H9 (cell line): ENCODE measurements around the gene ITPR2. TPM values are rescaled to one million over a fixed set of nuclear protein-coding genes. Genes with fewer than 3 reads are reported as not detected.
"Not testable (repeated sequence)": the region's sequence is repeated elsewhere in the genome, so short reads cannot be mapped to it uniquely, and the experiment has no call there.

ENCODE experiments used
- DNase-seq: peaks from one replicate; pipeline ENCODE4 v3.0.0-alpha.2; 2017
- H2AFZ ChIP-seq: one replicate; pipeline ENCODE4 v1.6.1; 2013; ENCODE audit warnings: mild to moderate bottlenecking, low read length, control low read depth, moderate library complexity
- H2AK5ac ChIP-seq: 2 replicates; pipeline ENCODE4 v1.6.1; 2013; ENCODE audit warnings: low read length, control low read depth, mixed read lengths; ENCODE audit not compliant: insufficient read length
- H2BK120ac ChIP-seq: one replicate; pipeline ENCODE4 v1.6.1; 2013; ENCODE audit warnings: low read depth, mild to moderate bottlenecking, low read length, control low read depth, inconsistent platforms; ENCODE audit not compliant: poor library complexity, severe bottlenecking
- H2BK12ac ChIP-seq: 2 replicates; pipeline ENCODE4 v1.6.1; 2013; ENCODE audit warnings: low read length, control low read depth, mixed read lengths, low read depth; ENCODE audit not compliant: insufficient read length
- H2BK15ac ChIP-seq: 2 replicates; pipeline ENCODE4 v1.6.1; 2013; ENCODE audit warnings: low read depth, low read length, control low read depth
- H2BK20ac ChIP-seq: one replicate; pipeline ENCODE4 v1.6.1; 2013; ENCODE audit warnings: low read depth, mild to moderate bottlenecking, low read length, control low read depth, inconsistent platforms; ENCODE audit not compliant: poor library complexity, severe bottlenecking
- H2BK5ac ChIP-seq: 2 replicates; pipeline ENCODE4 v1.6.1; 2013; ENCODE audit warnings: low read length, control low read depth, mixed read lengths; ENCODE audit not compliant: insufficient read length
- H3K14ac ChIP-seq: 2 replicates; pipeline ENCODE4 v1.6.1; 2013; ENCODE audit warnings: low read length, control low read depth; ENCODE audit not compliant: insufficient read depth
- H3K18ac ChIP-seq: 2 replicates; pipeline ENCODE4 v1.6.1; 2013; ENCODE audit warnings: low read depth, mild to moderate bottlenecking, mixed read lengths, low read length, control low read depth; ENCODE audit not compliant: insufficient read length
- H3K23ac ChIP-seq: 2 replicates; pipeline ENCODE4 v1.6.1; 2013; ENCODE audit warnings: low read length, control low read depth, mixed read lengths, low read depth; ENCODE audit not compliant: insufficient read length
- H3K23me2 ChIP-seq: 2 replicates; pipeline ENCODE4 v1.6.1; 2013; ENCODE audit warnings: low read depth, mild to moderate bottlenecking, mixed read lengths, low read length, control low read depth; ENCODE audit not compliant: insufficient read length, poor library complexity, severe bottlenecking
- H3K27ac ChIP-seq: 2 replicates; pipeline ENCODE4 v1.5.1; 2013; ENCODE audit warnings: low read length, control low read depth, mixed read lengths, low read depth; ENCODE audit not compliant: insufficient read length
- H3K27me3 ChIP-seq: 2 replicates; pipeline ENCODE4 v1.6.1; 2013; ENCODE audit warnings: low read length, control low read depth, inconsistent platforms; ENCODE audit not compliant: insufficient read depth
- H3K4ac ChIP-seq: 2 replicates; pipeline ENCODE4 v1.6.1; 2013; ENCODE audit warnings: low read depth, mild to moderate bottlenecking, control low read depth, inconsistent platforms, low read length, moderate library complexity
- H3K4me1 ChIP-seq: 2 replicates; pipeline ENCODE4 v1.6.1; 2013; ENCODE audit warnings: low read length, control low read depth, inconsistent platforms; ENCODE audit not compliant: insufficient read depth
- H3K4me2 ChIP-seq: 2 replicates; pipeline ENCODE4 v1.6.1; 2013; ENCODE audit warnings: low read length, control low read depth, mixed read lengths; ENCODE audit not compliant: insufficient read length, insufficient read depth
- H3K56ac ChIP-seq: 2 replicates; pipeline ENCODE4 v1.6.1; 2013; ENCODE audit warnings: low read depth, mild to moderate bottlenecking, mixed read lengths, low read length, control low read depth; ENCODE audit not compliant: insufficient read length
- H3K79me1 ChIP-seq: 2 replicates; pipeline ENCODE4 v1.6.1; 2013; ENCODE audit warnings: low read depth, mild to moderate bottlenecking, moderate library complexity, low read length, control low read depth, inconsistent platforms; ENCODE audit not compliant: insufficient read depth, poor library complexity, severe bottlenecking
- H3K79me2 ChIP-seq: 2 replicates; pipeline ENCODE4 v1.6.1; 2013; ENCODE audit warnings: low read length, control low read depth, inconsistent platforms; ENCODE audit not compliant: insufficient read depth
- H3K9ac ChIP-seq: 2 replicates; pipeline ENCODE4 v1.6.1; 2013; ENCODE audit warnings: low read length, control low read depth, mixed read lengths; ENCODE audit not compliant: insufficient read length; ENCODE audit errors: extremely low read depth
- H3K9me3 ChIP-seq: one replicate; pipeline ENCODE4 v1.6.1; 2013; ENCODE audit warnings: low read depth, low read length, inconsistent platforms; ENCODE audit not compliant: control insufficient read depth
- H3T11ph ChIP-seq: one replicate; pipeline ENCODE4 v1.6.1; 2013; ENCODE audit warnings: mild to moderate bottlenecking, low read length, control low read depth, inconsistent platforms
- H4K20me1 ChIP-seq: one replicate; pipeline ENCODE4 v1.6.1; 2013; ENCODE audit not compliant: control insufficient read depth, insufficient read length, insufficient read depth
- H4K5ac ChIP-seq: 2 replicates; pipeline ENCODE4 v1.6.1; 2013; ENCODE audit warnings: low read depth, mild to moderate bottlenecking, mixed read lengths, low read length, control low read depth; ENCODE audit not compliant: insufficient read length
- H4K8ac ChIP-seq: replicated peaks from 2 replicates; pipeline ENCODE4 v1.6.1; 2013; ENCODE audit warnings: low read length, control low read depth, mixed read lengths, low read depth; ENCODE audit not compliant: insufficient read length
- H4K91ac ChIP-seq: 2 replicates; pipeline ENCODE4 v1.6.1; 2013; ENCODE audit warnings: low read depth, mild to moderate bottlenecking, moderate library complexity, mixed read lengths, low read length, control low read depth; ENCODE audit not compliant: insufficient read length
- H3K27ac Mint-ChIP-seq, 3 experiments: 2 replicates in 2 of 3; 3 replicates in 1 of 3; pipeline ENCODE4 v1.8.0; 2020 to 2021; ENCODE audit warnings: mixed read lengths in 3 of 3, mild to moderate bottlenecking in 1 of 3, moderate library complexity in 1 of 3
- H3K27me3 Mint-ChIP-seq: 2 replicates; pipeline ENCODE4 v1.8.0; 2021; ENCODE audit warnings: low read depth, mild to moderate bottlenecking, moderate library complexity, mixed read lengths
- H3K36me3 Mint-ChIP-seq, 3 experiments: 2 replicates in 2 of 3; 3 replicates in 1 of 3; pipeline ENCODE4 v1.8.0; 2020 to 2021; ENCODE audit warnings: low read depth in 3 of 3, mixed read lengths in 3 of 3; ENCODE audit not compliant: insufficient read depth in 1 of 3
- H3K4me1 Mint-ChIP-seq, 2 experiments: 2 replicates each; pipeline ENCODE4 v1.8.0; 2020; ENCODE audit warnings: mixed read lengths in 2 of 2
- H3K4me3 Mint-ChIP-seq, 2 experiments: 2 replicates in 1 of 2; 3 replicates in 1 of 2; pipeline ENCODE4 v1.8.0; 2020 to 2021; ENCODE audit warnings: mild to moderate bottlenecking in 2 of 2, mixed read lengths in 2 of 2, moderate library complexity in 1 of 2
- H3K9me3 Mint-ChIP-seq, 2 experiments: 2 replicates in 1 of 2; 3 replicates in 1 of 2; pipeline ENCODE4 v1.8.0; 2020; ENCODE audit warnings: mild to moderate bottlenecking in 2 of 2, mixed read lengths in 2 of 2, moderate library complexity in 1 of 2
- CTCF ChIP-seq: fragments of 200-600 bp; sonication (generic); conservative IDR thresholded peaks from 3 replicates; pipeline ENCODE4 v1.8.0; 2021; ENCODE audit warnings: antibody characterized with exemption, mild to moderate bottlenecking
- whole genome bisulfite sequencing: extraction: QIAGEN DNeasy Blood & Tissue Kit; methylation state at CpG from one replicate; pipeline ENCODE4 v1.1.7; 2013; ENCODE audit warnings: missing lambda C conversion rate, low lambda C conversion rate, mixed read lengths; ENCODE audit not compliant: insufficient read length; ENCODE audit errors: extremely low coverage; 5-methylcytosine and 5-hydroxymethylcytosine counted together
- total RNA-seq: library from RNA; stranded (reverse); gene quantifications from 2 replicates; pipeline ENCODE4 v1.2.1, GENCODE V29; 2021

The ITPR2 gene
- total RNA-seq, 1 experiment from 2014 or later: 14.8 TPM

GRCh38 chr12:26678697-26679660 is 154.0 kb downstream of the ITPR2 start:
- no peak overlapping the region for H2BK20ac ChIP-seq
- H2BK5ac ChIP-seq: no peak overlapping the region
- H3K9ac ChIP-seq: no peak overlapping the region
- no peak overlapping the region for H4K91ac ChIP-seq
- H3K79me1 ChIP-seq: no peaks in the 10 kb centered on the region
- H4K20me1 ChIP-seq: no peaks in the 10 kb centered on the region
- H3K4me1 ChIP-seq: peaks cover 8% of the 10 kb centered on the region; the same call in 1 of the 2 replicates
- no peak overlapping the region for H2BK15ac ChIP-seq
- no peak for TF ChIP-seq CTCF
- H3K4me3 Mint-ChIP-seq: peak overlapping the region in 1 of 2 experiments; percentile 52; a peak in 2 of 5 replicates
- H3K23ac ChIP-seq: no peak overlapping the region
- H3K9me3 Mint-ChIP-seq: peaks cover 5 to 7% of the 10 kb centered on the region in 2 experiments; a peak in 2 of 5 replicates
- H3K23me2 ChIP-seq: no peaks in the 10 kb centered on the region
- no peak overlapping the region for H3K18ac ChIP-seq
- no peak overlapping the region for H4K5ac ChIP-seq
- no peak overlapping the region for H2BK12ac ChIP-seq
- peaks cover 27 to 36% of the 10 kb centered on the region in 2 experiments for H3K4me1 Mint-ChIP-seq
- no peaks in the 10 kb centered on the region for H3K9me3 ChIP-seq
- H3K4ac ChIP-seq: no peak overlapping the region
- H3K56ac ChIP-seq: no peak overlapping the region
- H2AFZ ChIP-seq: no peak overlapping the region
- no peak overlapping the region for H3K4me2 ChIP-seq
- H3K79me2 ChIP-seq: no peaks in the 10 kb centered on the region
- no CpG with 5 or more reads among the region's 4 CpGs for WGBS
- no peak overlapping the region for H2BK120ac ChIP-seq
- no peak overlapping the region for H2AK5ac ChIP-seq
- H3K27ac ChIP-seq: peak overlapping the region; percentile 80
- no peak overlapping the region for H3T11ph ChIP-seq
- peaks cover 10 to 23% (median 16%) of the 10 kb centered on the region in 3 experiments for H3K36me3 Mint-ChIP-seq
- no peak for DNase-seq
- H3K14ac ChIP-seq: no peak overlapping the region
- H3K27me3 ChIP-seq: no peaks in the 10 kb centered on the region
- no peaks in the 10 kb centered on the region for H3K27me3 Mint-ChIP-seq
- H3K27ac Mint-ChIP-seq: peak overlapping the region; percentile 53 to 96 (median 90)
- no peak overlapping the region for H4K8ac ChIP-seq

DNA sequence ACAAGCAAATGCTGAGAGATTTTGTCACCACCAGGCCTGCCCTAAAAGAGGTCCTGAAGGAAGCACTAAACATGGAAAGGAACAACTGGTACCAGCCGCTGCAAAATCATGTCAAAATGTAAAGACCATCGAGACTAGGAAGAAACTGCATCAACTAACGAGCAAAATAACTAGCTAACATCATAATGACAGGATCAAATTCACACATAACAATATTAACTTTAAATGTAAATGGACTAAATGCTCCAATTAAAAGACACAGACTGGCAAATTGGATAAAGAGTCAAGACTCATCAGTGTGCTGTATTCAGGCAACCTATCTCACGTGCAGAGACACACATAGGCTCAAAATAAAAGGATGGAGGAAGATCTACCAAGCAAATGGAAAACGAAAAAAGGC is 161.5 kb downstream of the ITPR2 start:
- H2AK5ac ChIP-seq, H2BK15ac ChIP-seq, H3K23me2 ChIP-seq, H3K79me2 ChIP-seq, H3K56ac ChIP-seq, H2BK5ac ChIP-seq, H3T11ph ChIP-seq, H3K23ac ChIP-seq, H3K27ac ChIP-seq, H3K79me1 ChIP-seq, H3K9me3 ChIP-seq, H3K27me3 ChIP-seq, H2BK12ac ChIP-seq, H3K4me3 Mint-ChIP-seq, H2BK120ac ChIP-seq, H3K18ac ChIP-seq, H4K8ac ChIP-seq, H3K4me1 ChIP-seq, H3K4me2 ChIP-seq, H3K14ac ChIP-seq, H2AFZ ChIP-seq, H3K27me3 Mint-ChIP-seq, H4K91ac ChIP-seq, H4K5ac ChIP-seq, DNase-seq, H3K4ac ChIP-seq, H3K27ac Mint-ChIP-seq, H2BK20ac ChIP-seq, H3K9ac ChIP-seq, H4K20me1 ChIP-seq: not testable (repeated sequence)
- Mint-ChIP-seq H3K4me1 (peaks cover 19 to 21% of the 10 kb centered on the region in 2 experiments), H3K36me3 (peaks cover 11 to 17% (median 11%) of the 10 kb centered on the region in 3 experiments), H3K9me3 (peaks cover 11 to 13% of the 10 kb centered on the region in 2 experiments; a peak in 4 of 5 replicates)
- WGBS: no CpG with 5 or more reads among the region's 5 CpGs
